Progenitor cell of endocrine pancreas (in vitro differentiated cells): ENCODE results near the gene PARP8. TPM values are rescaled to one million over a fixed set of nuclear protein-coding genes. Genes with fewer than 3 reads are reported as not detected.

ENCODE experiments used
- DNase-seq: peaks from one replicate; pipeline ENCODE4 v3.0.0; 2021; ENCODE audit warnings: low spot score; ENCODE audit not compliant: unreplicated experiment
- H3K27ac Mint-ChIP-seq: 2 replicates; pipeline ENCODE4 v1.8.0; 2021; ENCODE audit warnings: mild to moderate bottlenecking, moderate library complexity, mixed read lengths
- H3K27me3 Mint-ChIP-seq: 2 replicates; pipeline ENCODE4 v1.8.0; 2021; ENCODE audit warnings: mixed read lengths
- H3K36me3 Mint-ChIP-seq: 2 replicates; pipeline ENCODE4 v1.8.0; 2022; ENCODE audit warnings: mixed read lengths; ENCODE audit not compliant: insufficient read depth
- H3K4me1 Mint-ChIP-seq: 2 replicates; pipeline ENCODE4 v1.8.0; 2021; ENCODE audit warnings: low read depth, mixed read lengths
- H3K4me3 Mint-ChIP-seq: 2 replicates; pipeline ENCODE4 v1.8.0; 2021; ENCODE audit warnings: low read depth, mild to moderate bottlenecking, moderate library complexity, mixed read lengths
- H3K9me3 Mint-ChIP-seq: 2 replicates; pipeline ENCODE4 v1.8.0; 2021; ENCODE audit warnings: low read depth, mixed read lengths
- CTCF ChIP-seq: fragments of 200-600 bp; sonication (generic); IDR thresholded peaks from one replicate; pipeline ENCODE4 v1.5.0; 2021; ENCODE audit warnings: antibody characterized with exemption, mild to moderate bottlenecking; ENCODE audit not compliant: unreplicated experiment
- total RNA-seq: library from RNA; stranded (reverse); gene quantifications from 2 replicates; pipeline ENCODE4 v1.2.1, GENCODE V29; 2021

Gene PARP8
- total RNA-seq, 1 donor from 2014 or later, result 26.7 TPM

- Mint-ChIP-seq H3K36me3 (no peaks in the 10 kb centered on the region), H3K4me1 (peaks cover 2% of the 10 kb centered on the region), H3K4me3 (no peak overlapping the region), H3K27ac (no peak overlapping the region), H3K9me3 (no peaks in the 10 kb centered on the region), H3K27me3 (peaks cover 13% of the 10 kb centered on the region)
- DNase-seq, result no peak
- TF ChIP-seq CTCF, result no peak
These were observed 12.5 kb upstream of the PARP8 start for GRCh38 chr5:50653946-50654345.

DNA sequence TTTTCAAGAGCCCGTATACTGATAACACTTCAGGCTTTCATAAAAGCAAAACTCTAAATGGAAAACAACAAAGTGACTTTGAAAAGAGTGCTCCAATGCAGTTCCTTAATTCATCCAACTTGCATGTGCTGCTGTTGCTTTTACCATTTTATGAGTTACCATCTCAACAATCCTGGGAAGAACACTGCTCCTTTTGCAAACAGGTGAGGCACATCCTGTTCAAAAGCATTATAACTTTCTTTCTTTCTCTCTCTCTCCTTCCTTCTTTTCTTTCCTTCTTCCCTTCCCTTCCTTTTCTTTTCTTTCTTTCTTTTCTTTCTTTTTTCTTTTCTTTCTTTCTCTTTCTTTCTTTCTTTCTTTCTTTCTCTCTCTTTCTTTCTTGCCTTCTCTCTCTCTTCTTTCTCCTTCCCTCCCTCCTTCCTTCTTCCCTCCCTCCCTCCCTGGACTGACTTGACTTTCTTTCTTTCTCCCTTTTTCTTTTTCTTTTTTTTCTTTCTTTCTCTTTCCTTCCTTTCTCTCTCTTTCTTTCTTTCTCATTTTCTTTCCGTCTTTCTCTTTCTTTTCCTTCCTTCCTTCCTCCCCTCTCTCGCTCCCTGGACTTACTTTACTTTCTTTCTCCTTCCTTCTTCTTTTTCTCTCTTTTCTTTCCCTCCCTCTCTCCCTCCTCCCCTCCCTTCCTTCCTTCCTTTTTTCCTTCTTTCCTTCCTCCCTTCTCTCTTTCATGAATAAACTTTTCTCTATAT is 11.2 kb upstream of the PARP8 start:
- no peak for DNase-seq
- H3K4me3 Mint-ChIP-seq, result no peak overlapping the region
- no peak overlapping the region for H3K27ac Mint-ChIP-seq
- no peaks in the 10 kb centered on the region for H3K36me3 Mint-ChIP-seq
- no peak for TF ChIP-seq CTCF
- peaks cover 9% of the 10 kb centered on the region for H3K27me3 Mint-ChIP-seq
- no peaks in the 10 kb centered on the region for H3K9me3 Mint-ChIP-seq
- H3K4me1 Mint-ChIP-seq, result no peaks in the 10 kb centered on the region

GRCh38 chr5:50655810-50656205 is 10.6 kb upstream of the PARP8 start:
- peaks cover 9% of the 10 kb centered on the region for H3K27me3 Mint-ChIP-seq
- H3K27ac Mint-ChIP-seq, result no peak overlapping the region
- H3K4me3 Mint-ChIP-seq, result no peak overlapping the region
- H3K36me3 Mint-ChIP-seq, result no peaks in the 10 kb centered on the region
- H3K9me3 Mint-ChIP-seq, result no peaks in the 10 kb centered on the region
- TF ChIP-seq CTCF, result no peak
- no peak for DNase-seq
- H3K4me1 Mint-ChIP-seq, result no peaks in the 10 kb centered on the region

DNA sequence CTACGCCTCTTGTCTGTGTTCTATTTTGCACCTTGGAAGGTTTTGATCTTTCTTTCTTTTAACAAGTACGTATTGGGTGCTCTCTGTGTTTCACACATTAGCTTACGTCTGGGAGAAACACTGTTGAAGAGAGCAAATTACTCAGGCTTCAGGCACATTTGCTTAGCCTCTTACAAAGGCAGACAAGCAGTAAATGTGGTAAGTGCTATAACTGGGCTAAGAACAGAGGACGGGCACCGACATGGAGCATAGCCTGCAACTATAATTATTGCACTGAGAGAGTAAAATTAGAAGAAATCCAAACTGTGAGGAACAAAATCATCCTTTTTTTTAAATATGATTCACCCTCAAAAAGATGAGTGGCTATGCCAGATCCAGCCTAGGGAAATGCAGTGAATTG is 9.4 kb upstream of the PARP8 start:
- Mint-ChIP-seq H3K27ac (no peak overlapping the region), H3K9me3 (no peaks in the 10 kb centered on the region), H3K4me1 (no peaks in the 10 kb centered on the region), H3K4me3 (no peak overlapping the region), H3K36me3 (no peaks in the 10 kb centered on the region), H3K27me3 (peaks cover 9% of the 10 kb centered on the region)
- DNase-seq, result no peak
- no peak for TF ChIP-seq CTCF

DNA sequence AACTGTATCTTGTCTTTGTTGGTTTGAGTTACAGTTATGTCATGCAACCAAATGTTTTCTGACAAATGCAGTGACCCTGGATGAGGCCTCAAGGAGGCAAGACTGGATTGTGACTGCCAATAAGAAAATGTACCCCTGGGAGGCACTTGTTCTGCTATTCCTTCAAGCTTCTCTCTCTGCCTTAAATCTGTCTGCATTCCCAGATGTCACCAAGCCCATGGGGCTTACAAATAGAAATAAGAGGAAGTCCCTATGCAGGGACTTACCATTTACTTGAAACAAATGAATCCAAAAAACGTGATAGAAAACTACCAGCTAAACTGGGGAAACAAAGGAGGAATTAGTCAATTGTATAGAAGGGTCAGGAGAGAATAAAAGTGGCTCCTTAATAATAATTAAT is 8.2 kb upstream of the PARP8 start:
- Mint-ChIP-seq H3K9me3 (no peaks in the 10 kb centered on the region), H3K27ac (no peak overlapping the region), H3K27me3 (peaks cover 9% of the 10 kb centered on the region), H3K36me3 (no peaks in the 10 kb centered on the region), H3K4me1 (no peaks in the 10 kb centered on the region), H3K4me3 (no peak overlapping the region)
- DNase-seq, result no peak
- TF ChIP-seq CTCF, result no peak
